ENCODE measurements around the gene CCL25. TPM values are rescaled to one million over a fixed set of nuclear protein-coding genes. Genes with fewer than 3 reads are reported as not detected.

The CCL25 gene
- total and polyA plus RNA-seq, 2 donors (not counting 3 experiments of a cell fraction or from before 2014, with no cell fraction given), result not detected

- Histone ChIP-seq H3K27ac (ENCODE audit: insufficient read depth, low read depth, low read length) (no peak overlapping the region), H3K9ac (replicated peaks; ENCODE audit: extremely low read depth, insufficient read depth, low read length) (no peak overlapping the region), H3K79me2 (ENCODE audit: control insufficient read depth, insufficient read depth, low read length) (no peaks in the 10 kb centered on the region), H3K4me2 (ENCODE audit: insufficient read depth, low read length) (no peak overlapping the region), H3K9me3 (replicated peaks; ENCODE audit: control insufficient read depth, insufficient read depth, low read length) (no peaks in the 10 kb centered on the region), H3K36me3 (ENCODE audit: control insufficient read depth in 2 of 2, extremely low read depth in 1 of 2, insufficient read depth in 2 of 2, low read length in 2 of 2) (no peaks in the 10 kb centered on the region), H4K20me1 (replicated peaks; ENCODE audit: control insufficient read depth, extremely low read depth, insufficient read depth, low read length) (no peaks in the 10 kb centered on the region), H2AFZ (ENCODE audit: low read depth, low read length) (no peak overlapping the region), H3K27me3 (ENCODE audit: control insufficient read depth in 2 of 2, insufficient read depth in 2 of 2, low read length in 2 of 2) (no peaks in the 10 kb centered on the region), H3K9me1 (replicated peaks; ENCODE audit: control insufficient read depth, extremely low read depth, insufficient read depth, low read length) (no peaks in the 10 kb centered on the region), H3K4me3 (replicated peaks in 1 of 3; ENCODE audit: insufficient read depth in 1 of 3, low read depth in 1 of 3, low read length in 3 of 3) (no peak overlapping the region), H3K4me1 (ENCODE audit: control insufficient read depth, extremely low read depth, insufficient read depth, low read length) (no peaks in the 10 kb centered on the region)
- POLR2A ChIA-PET, result no interaction called here
- TF ChIP-seq POLR2A (IDR thresholded peaks at IDR 0.05; ENCODE audit: low read depth, low read length) (no peak), MYC (IDR thresholded peaks at IDR 0.05; ENCODE audit: low read depth, low read length) (no peak), POLR2AphosphoS5 (IDR thresholded peaks at IDR 0.05; ENCODE audit: insufficient read depth, low read depth, low read length) (no peak), MAX (IDR thresholded peaks at IDR 0.05; ENCODE audit: insufficient read depth, insufficient read length) (no peak), FOS (IDR thresholded peaks at IDR 0.05; ENCODE audit: borderline replicate concordance, insufficient read depth, low read length) (no peak), EZH2 (IDR thresholded peaks at IDR 0.05; ENCODE audit: borderline replicate concordance, low read depth, low read length, severe bottlenecking) (no peak), GATA2 (IDR thresholded peaks at IDR 0.05; ENCODE audit: insufficient read depth, insufficient read length, low read depth, low read length) (no peak), CTCF (IDR thresholded peaks at IDR 0.05; ENCODE audit: extremely low read depth in 1 of 2, insufficient read depth in 1 of 2, low read depth in 1 of 2, low read length in 2 of 2) (no peak), JUN (IDR thresholded peaks at IDR 0.05; ENCODE audit: borderline replicate concordance, insufficient read depth, insufficient read length, low read depth) (no peak)
- intact Hi-C loops (cut with micrococcal nuclease), result no loop called here
- dilution Hi-C loops (cut with MboI; ENCODE audit: extremely low pct_ligation_motif_present, low sequenced_read_pairs), result no loop called here
- FAIRE-seq, result no peak
- BruUV-seq (replicated peaks), result no TSS peak
- DNase-seq (ENCODE audit: low read depth, low spot score), result no peak
- CTCF ChIA-PET, result no interaction called here
Measured at GRCh38 chr19:8108560-8109445, 56.2 kb downstream of the CCL25 start.

All from endothelial cell of umbilical vein (primary cell).